Endometrial microvascular endothelial cells (primary cell): ENCODE data around the gene RUFY2. TPM values are rescaled to one million over a fixed set of nuclear protein-coding genes. Genes with fewer than 3 reads are reported as not detected.
"Not testable (repeated sequence)": the region's sequence is repeated elsewhere in the genome, so short reads cannot be mapped to it uniquely, and the experiment has no call there.

Experiments
- in situ Hi-C: cut with HindIII; loops from 2 replicates; pipeline ENCODE4 v1.10.0; 2017; ENCODE audit warnings: low sequenced_read_pairs, low pct_unique_long_range_greater_than_20kb; ENCODE audit errors: inconsistent ontology term
- total RNA-seq: library from RNA; depleted of rRNA; stranded (reverse); fragments of >200 nt; gene quantifications from one replicate; pipeline ENCODE4 v1.2.3, GENCODE V29; 2015; ENCODE audit errors: inconsistent ontology term

The RUFY2 gene
- total RNA-seq, 1 donor from 2014 or later: 14.9 TPM

DNA sequence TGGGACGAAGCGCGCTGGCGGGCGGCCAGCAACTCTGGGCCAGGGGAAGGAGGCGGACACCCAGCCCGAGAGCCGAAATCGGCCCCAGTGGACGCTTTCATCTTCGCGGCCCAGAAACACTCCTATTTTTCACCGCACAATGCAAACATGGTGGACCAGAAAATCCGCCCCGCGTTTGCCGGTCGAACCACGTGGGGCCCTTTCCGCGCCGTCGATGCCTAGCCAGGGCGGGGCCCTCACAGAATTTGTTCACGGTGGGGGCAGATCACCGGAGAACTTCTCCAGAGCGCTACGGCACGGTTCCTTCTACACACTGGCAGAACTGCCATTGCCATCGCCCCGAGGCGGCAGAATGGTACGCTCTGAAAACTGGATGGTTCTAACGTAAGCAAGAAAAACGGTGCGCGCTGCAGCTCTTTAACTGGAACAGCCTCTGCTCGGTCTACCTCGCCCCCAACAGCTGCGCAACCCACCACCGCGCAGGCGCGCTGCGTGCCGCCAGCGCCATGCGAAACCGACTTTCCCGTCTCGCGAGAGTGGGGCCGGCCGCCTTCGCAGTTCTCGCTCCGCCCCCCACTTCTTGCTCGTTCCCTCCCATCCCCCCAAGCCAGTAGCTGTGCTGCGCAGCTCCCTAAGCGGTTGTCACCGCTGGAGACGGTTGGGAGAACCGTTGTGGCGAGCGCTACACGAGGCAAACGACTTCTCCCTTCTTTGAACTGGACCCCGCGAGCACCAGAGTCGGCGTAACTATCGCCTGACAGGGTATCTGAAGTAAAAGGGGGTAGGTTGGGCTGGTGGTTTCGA, 75.4 kb downstream of the RUFY2 start, which contains the start of gene HNRNPH3:
TSS of gene HNRNPH3 (plus strand) at position 610 of the 804 bp plus-strand sequence. CDS start 5,158 bp downstream, outside the sequence.
- in situ Hi-C loops: no loop called here

- in situ Hi-C loops: no loop called here
These were observed 76.1 kb downstream of the RUFY2 start for GRCh38 chr10:68330852-68331454.

DNA sequence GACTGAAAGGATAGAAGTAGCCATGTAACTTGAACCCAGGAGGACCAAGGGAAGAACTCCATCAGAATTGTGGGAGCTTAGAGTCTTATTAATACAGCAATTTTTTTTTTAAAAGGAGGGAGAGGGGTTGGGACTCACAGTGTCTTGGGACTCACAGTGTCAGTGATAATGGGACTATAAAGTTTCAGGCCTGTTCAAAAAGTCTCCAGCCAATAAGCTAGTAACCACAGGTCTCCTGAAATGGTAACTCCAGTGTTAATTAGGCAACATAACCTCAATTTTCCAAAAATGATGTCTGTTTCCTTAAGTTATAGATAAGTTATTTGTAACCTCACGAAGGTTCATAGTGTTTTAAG, 77.6 kb downstream of the RUFY2 start:
- in situ Hi-C loops: no loop called here

DNA sequence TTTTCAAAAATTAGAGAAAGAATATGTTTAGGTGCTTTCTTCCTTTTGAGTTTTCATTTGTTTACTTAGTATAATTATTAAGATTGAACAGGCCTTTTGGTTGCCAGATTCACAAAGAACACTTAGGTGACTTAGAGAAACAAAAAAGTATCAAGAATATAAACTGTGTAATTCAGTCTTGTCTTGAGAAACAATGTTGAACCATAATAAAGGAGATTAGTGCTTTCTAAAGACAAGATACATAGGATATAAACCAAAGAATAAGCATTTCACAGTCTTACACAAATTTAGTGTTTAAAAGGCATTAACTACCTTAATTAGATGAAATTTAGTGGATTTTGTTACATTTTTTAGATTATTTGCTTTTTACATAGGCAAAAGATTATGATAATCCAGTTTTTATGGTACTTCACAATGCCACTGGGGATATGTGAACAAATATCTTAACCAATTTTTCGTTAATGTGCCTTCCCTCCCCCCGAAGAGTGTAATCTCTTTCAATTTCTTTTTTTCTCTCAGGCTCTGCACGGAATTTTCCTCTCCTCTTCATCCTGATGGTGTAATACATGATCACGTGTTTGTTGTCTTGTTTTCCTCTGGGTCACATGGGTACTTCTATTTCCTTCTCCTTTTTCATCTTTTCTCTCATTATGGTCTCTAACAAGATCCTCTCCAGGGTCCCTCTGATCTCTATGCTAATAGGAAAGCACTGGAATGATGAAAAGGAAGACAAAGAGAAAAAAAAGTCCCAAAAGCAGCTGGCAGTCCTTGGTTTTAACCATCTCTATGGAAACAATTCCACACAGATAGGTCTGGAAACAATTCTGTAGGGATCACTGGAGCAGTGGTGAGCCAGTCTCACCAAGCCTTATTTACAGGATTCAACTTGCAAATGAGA, 78.9 kb downstream of the RUFY2 start:
- in situ Hi-C loops: no loop called here

- in situ Hi-C loops: not testable (repeated sequence)
These were observed 82.7 kb downstream of the RUFY2 start for GRCh38 chr10:68324396-68324795.

DNA sequence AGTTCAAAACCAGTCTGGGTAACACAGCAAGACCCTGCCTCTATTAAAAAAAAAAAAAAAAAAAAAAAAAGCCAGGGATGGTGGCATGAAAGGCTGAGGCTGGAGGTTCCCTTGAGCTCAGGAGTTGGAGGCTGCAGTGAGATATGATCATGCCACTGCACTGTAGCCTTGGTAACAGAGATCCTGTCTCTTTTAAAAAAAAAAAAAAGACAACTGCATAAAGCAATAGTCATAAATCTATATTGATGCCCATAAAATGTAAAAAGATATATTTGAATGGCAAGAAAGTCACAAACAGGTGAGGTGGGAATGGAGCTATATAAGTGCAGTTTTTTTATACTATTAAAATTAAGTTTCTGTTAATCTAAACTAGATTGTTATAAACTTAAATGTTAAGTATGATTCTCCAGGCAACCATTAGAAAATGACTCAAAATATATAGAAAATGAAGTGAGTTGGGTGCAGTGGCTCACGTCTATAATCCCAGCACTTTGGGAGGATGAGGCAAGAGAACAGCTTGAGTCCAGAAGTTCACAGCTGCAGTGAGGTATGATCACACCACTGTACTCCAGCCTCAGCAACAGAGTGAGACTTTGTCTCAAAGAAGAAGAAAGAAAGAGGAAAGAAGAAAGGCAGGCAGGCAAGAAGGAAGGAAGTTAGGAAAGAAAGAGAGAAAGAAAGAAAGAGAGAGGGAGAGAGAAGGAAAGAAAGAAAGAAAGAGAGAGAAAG, 88.6 kb downstream of the RUFY2 start:
- in situ Hi-C loops: no loop called here

DNA sequence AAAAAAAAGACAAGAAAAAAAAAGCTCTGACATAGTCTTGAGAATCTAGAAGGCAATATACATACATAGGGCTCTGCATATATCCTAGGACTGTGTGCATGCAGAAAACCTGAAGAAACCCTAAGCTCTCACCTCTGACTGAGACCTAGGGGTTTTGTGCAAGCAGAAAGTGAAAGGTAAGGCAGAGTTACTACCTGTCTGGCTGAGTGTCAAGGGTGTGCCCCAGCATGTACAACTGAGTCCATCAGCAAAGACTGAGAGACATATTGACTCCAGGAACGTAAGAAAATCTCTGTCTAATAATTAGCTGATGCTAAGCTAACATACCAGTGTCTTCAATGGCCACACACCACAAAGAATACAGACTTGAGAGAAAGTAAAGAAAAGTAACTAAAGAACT, 91.5 kb downstream of the RUFY2 start:
- in situ Hi-C loops: no loop called here

- in situ Hi-C loops: not testable (repeated sequence)
These were observed 92.1 kb downstream of the RUFY2 start for GRCh38 chr10:68314930-68315329.

DNA sequence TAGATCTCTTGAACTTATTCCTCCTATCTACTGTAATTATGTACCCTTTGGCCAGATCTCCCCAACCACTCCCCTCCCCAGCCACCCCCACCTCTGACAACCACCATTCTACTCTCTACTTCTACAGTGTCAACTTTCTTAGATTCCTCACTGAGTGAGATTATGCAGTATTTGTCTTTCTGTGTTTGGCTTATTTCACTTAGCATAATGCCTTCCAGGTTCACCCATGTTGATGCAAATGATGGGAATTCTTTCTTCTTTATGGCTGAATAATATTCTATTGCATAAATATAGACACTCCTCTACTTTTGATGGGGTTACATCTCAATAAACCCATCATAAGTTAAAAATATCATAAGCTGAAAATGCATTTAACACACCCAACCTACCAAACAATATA, 96.5 kb downstream of the RUFY2 start:
- in situ Hi-C loops: no loop called here

- in situ Hi-C loops: no loop called here
These were observed 101.2 kb downstream of the RUFY2 start for GRCh38 chr10:68305854-68306253.

GRCh38 chr10:68303849-68304412, 103.1 kb downstream of the RUFY2 start:
- in situ Hi-C loops: no loop called here

- in situ Hi-C loops: no loop called here
These were observed 104.2 kb downstream of the RUFY2 start for GRCh38 chr10:68302871-68303270.

DNA sequence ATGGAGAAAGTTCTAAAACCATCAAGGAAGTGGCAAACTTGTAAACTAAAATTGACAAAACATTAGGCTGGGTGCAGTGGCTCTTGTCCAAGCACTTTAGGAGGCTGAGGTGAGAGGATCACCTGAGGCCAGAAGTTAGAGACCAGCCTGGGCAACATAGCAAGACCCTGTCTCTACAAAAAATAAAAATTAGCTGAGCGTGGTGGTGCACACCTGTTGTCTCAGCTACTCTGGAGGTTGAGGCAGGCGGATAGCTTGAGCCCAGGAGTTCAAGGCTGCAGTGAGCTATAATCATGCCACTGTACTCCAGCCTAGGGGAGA, 104.6 kb downstream of the RUFY2 start:
- in situ Hi-C loops: no loop called here

- in situ Hi-C loops: no loop called here
These were observed 105.1 kb downstream of the RUFY2 start for GRCh38 chr10:68301790-68302502.

DNA sequence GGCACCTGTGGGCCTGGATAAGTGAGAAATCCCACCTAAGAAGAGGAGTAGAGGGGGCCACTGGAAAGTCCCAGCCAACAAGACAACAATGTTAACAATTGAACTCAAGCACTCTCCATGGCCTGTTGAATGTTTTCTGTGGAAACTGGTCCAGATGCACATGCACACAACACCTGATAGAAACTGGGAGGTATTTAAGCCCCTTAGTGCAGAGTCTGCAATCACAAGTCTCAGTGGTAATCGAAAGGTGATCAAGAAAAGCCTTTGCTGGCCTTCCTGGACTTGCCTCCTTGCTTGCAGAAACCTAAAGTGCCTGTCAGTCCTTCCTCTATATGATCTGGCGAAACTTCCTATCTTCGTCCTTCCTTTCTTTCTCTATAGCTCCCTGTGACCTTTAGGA, 105.8 kb downstream of the RUFY2 start:
- in situ Hi-C loops: no loop called here

- in situ Hi-C loops: no loop called here
These were observed 110.0 kb downstream of the RUFY2 start for GRCh38 chr10:68296843-68297663.
